Prostate gland (tissue), 2 donors: ENCODE data around the gene VKORC1L1. TPM values are rescaled to one million over a fixed set of nuclear protein-coding genes. Genes with fewer than 3 reads are reported as not detected.
"Not testable (repeated sequence)": the region's sequence is repeated elsewhere in the genome, so short reads cannot be mapped to it uniquely, and the experiment has no call there.

Experiments
- DNase-seq: peaks from one replicate; pipeline ENCODE4 v3.0.0-alpha.2; 2019; ENCODE audit warnings: low spot score
- H3K27ac ChIP-seq, 2 donors: fragments of 200-600 bp; sonication (generic); 2 replicates each; pipeline ENCODE4 v1.5.1; 2017 to 2019
- H3K27me3 ChIP-seq: fragments of 200-600 bp; sonication (generic); replicated peaks from 2 replicates; pipeline ENCODE4 v1.5.1; 2019; ENCODE audit not compliant: insufficient read depth
- H3K36me3 ChIP-seq, 2 donors: fragments of 200-600 bp; sonication (generic); 1 replicate in 1 of 2; 2 replicates in 1 of 2; pipeline versions ENCODE4 v1.5.1 to v1.8.1; 2017 to 2019
- H3K4me1 ChIP-seq: fragments of 200-600 bp; sonication (generic); replicated peaks from 2 replicates; pipeline ENCODE4 v1.5.1; 2019
- H3K4me3 ChIP-seq, 2 donors: fragments of 200-600 bp; sonication (generic); 2 replicates each; pipeline ENCODE4 v1.5.1; 2017 to 2019
- H3K9me3 ChIP-seq: fragments of 200-600 bp; sonication (generic); 2 replicates; pipeline ENCODE4 v1.5.1; 2017
- CTCF ChIP-seq, 4 experiments: fragments of 200-600 bp in 2 of 4; fragments of 450-650 bp in 2 of 4; sonication (generic) in 2 of 4; IDR thresholded peaks; 1 replicate in 3 of 4; 2 replicates in 1 of 4; pipeline ENCODE4 v1.5.1; 2016 to 2019; ENCODE audit warnings: antibody characterized with exemption in 4 of 4, mild to moderate bottlenecking in 2 of 4, moderate library complexity in 2 of 4
- POLR2A ChIP-seq: fragments of 450-650 bp; IDR thresholded peaks from one replicate; pipeline ENCODE4 v1.6.1; 2016; ENCODE audit warnings: antibody characterized with exemption, mild to moderate bottlenecking
- POLR2AphosphoS5 ChIP-seq: sonication (generic); formaldehyde crosslinking; IDR thresholded peaks from one replicate; pipeline ENCODE4 v1.6.1; 2017; ENCODE audit warnings: antibody characterized with exemption
- WGBS: methylation state at CpG from one replicate; pipeline ENCODE4 v1.1.5; 2018; 5-methylcytosine and 5-hydroxymethylcytosine counted together
- intact Hi-C: fragments of 100-400 bp; cut with DNase I; formaldehyde crosslinking; loops from one replicate; pipeline ENCODE4 v1.14.2; 2022
- total RNA-seq, 2 donors: library from RNA; depleted of rRNA; stranded (reverse); fragments of >200 nt; gene quantifications; one replicate each; pipeline ENCODE4 v1.1.0, GENCODE V29; 2016

Gene VKORC1L1
- total RNA-seq, 2 donors from 2014 or later = 10.7 to 17.3 TPM

- H3K4me3 ChIP-seq = peak within 1 kb of the TSS; percentile 71 to 78
- H3K36me3 ChIP-seq = no peaks in the 10 kb centered on the region
- peak within 1 kb of the TSS; percentile 64 to 66 for H3K27ac ChIP-seq
- intact Hi-C loops = loop anchor here (5.0 to 10.0 kb wide), 2 partner anchors 107 to 215 kb away; partner anchors contain the start of gene VKORC1L1
- WGBS = 2% methylated on average over 57 of the region's 62 CpGs
- H3K9me3 ChIP-seq = no peaks in the 10 kb centered on the region
- peak; percentile 97 for TF ChIP-seq POLR2AphosphoS5
- TF ChIP-seq CTCF (IDR thresholded peaks at IDR 0.05) = peak in 1 of 4 experiments; percentile 23
- TF ChIP-seq POLR2A = peak; percentile 76
- no peaks in the 10 kb centered on the region for H3K27me3 ChIP-seq
- H3K4me1 ChIP-seq = peaks cover 4% of the 10 kb centered on the region
- peak; percentile 87 for DNase-seq
Observed at GRCh38 chr7:65981965-65982792, 109.3 kb downstream of the VKORC1L1 start, which contains the start of gene GUSB. GUSB (minus strand) TSS chr7:65982213; CDS start chr7:65982183, 30 bp downstream.

DNA sequence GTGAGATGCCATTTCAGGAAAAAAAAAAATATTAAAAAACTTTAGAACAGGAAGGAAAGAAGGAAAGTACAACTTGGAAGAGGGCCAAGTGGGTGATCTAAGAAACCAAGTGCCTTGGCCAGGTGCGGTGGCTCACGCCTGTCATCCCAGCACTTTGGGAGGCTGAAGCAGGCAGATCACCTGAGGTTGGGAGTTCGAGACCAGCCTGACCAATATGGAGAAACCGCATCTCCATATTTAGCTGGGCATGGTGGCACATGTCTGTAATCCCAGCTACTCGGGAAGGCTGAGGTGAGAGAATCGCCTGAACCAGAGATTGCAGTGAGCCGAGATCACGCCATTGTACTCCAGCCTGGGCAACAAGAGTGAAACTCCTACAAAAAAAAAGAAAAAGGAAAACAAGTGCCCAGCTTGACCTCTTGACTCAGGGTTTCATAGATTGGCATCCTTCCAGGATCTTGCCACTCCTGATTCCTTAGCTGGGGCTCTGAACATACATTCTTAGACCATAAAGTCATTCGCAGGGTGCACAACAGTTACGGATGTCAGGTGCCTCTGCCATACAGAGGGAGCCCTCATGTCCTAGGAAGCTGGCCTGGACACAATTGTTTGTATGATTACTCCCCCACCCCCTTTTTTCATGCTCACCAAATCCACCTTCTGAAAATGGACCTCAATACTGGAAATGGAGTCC is 111.2 kb downstream of the VKORC1L1 start:
- Histone ChIP-seq H3K36me3 (no peaks in the 10 kb centered on the region), H3K27ac (no peak overlapping the region), H3K9me3 (no peaks in the 10 kb centered on the region), H3K4me3 (no peak overlapping the region), H3K27me3 (no peaks in the 10 kb centered on the region), H3K4me1 (peaks cover 4% of the 10 kb centered on the region)
- TF ChIP-seq POLR2AphosphoS5 = no peak
- no peak for TF ChIP-seq CTCF (IDR thresholded peaks at IDR 0.05)
- TF ChIP-seq POLR2A = no peak
- 96% methylated on average over 10 of the region's 10 CpGs for WGBS
- intact Hi-C loops = loop anchor here (5.0 to 10.0 kb wide), 2 partner anchors 109 to 217 kb away; partner anchors contain the start of gene VKORC1L1
- no peak for DNase-seq

DNA sequence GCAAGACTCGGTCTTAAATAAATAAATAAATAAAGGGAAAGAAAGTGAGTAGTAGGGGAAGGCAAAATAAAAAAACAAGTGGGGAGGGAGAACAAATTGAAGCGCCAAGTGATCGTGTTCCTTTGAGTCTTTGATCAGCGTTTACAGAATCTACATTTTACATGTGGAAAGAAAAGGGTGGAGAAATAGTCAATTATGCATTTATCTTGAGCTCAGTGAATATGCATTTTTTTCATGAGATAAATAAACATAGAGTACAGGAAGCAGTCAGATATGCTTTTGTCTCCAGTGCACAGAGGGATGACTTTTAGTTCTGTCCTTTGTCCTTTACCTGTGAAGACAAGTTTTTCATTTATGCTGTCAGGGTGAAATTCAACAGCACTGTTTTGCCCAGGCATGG is 115.2 kb downstream of the VKORC1L1 start:
- no peak for DNase-seq
- WGBS = 53% methylated on average over 4 of the region's 4 CpGs

DNA sequence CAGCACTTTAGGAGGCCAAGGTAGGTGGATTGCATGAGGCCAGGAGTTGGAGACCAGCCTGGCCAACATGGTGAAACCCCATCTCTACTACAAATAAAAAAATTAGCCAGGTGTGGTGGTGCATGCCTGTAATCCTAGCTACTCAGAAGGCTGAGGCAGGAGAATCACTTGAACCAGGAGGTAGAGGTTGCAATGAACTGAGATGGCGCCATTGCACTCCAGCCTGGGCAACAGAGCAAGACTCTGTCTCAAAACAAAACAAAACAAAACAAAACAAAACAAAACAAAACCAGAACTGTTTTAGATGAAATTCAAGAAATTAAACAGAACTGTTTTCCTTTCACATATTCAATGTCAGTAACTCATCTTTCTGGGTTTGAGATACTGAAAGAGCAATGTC is 115.6 kb downstream of the VKORC1L1 start:
- not testable (repeated sequence) for H3K27me3 ChIP-seq, H3K4me1 ChIP-seq, H3K27ac ChIP-seq, H3K9me3 ChIP-seq, H3K4me3 ChIP-seq, DNase-seq, H3K36me3 ChIP-seq
- intact Hi-C loops = loop anchor here (10.0 kb wide), 1 partner anchor 114 kb away; the partner anchor contains the start of gene VKORC1L1
- WGBS = 94% methylated on average over 1 of the region's 1 CpG

More for the DNA sequence above, 115.2 kb downstream of the VKORC1L1 start:
- intact Hi-C loops = loop anchor here (10.0 kb wide), 1 partner anchor 113 kb away; the partner anchor contains the start of gene VKORC1L1
- Histone ChIP-seq H3K36me3 (no peaks in the 10 kb centered on the region), H3K4me1 (no peaks in the 10 kb centered on the region), H3K4me3 (no peak overlapping the region), H3K27ac (no peak overlapping the region), H3K9me3 (no peaks in the 10 kb centered on the region), H3K27me3 (no peaks in the 10 kb centered on the region)
- TF ChIP-seq CTCF (IDR thresholded peaks at IDR 0.05) (no peak), POLR2A (no peak), POLR2AphosphoS5 (no peak)

GRCh38 chr7:65989694-65990080 is 116.8 kb downstream of the VKORC1L1 start:
- no peaks in the 10 kb centered on the region for H3K4me1 ChIP-seq
- H3K4me3 ChIP-seq = no peak overlapping the region
- no peak for TF ChIP-seq POLR2A
- no peak for TF ChIP-seq CTCF (IDR thresholded peaks at IDR 0.05)
- no peak for TF ChIP-seq POLR2AphosphoS5
- intact Hi-C loops = loop anchor here (10.0 kb wide), 1 partner anchor 115 kb away; the partner anchor contains the start of gene VKORC1L1
- WGBS = 69% methylated on average over 3 of the region's 3 CpGs
- no peak overlapping the region for H3K27ac ChIP-seq
- no peaks in the 10 kb centered on the region for H3K36me3 ChIP-seq
- H3K27me3 ChIP-seq = no peaks in the 10 kb centered on the region
- no peak for DNase-seq
- H3K9me3 ChIP-seq = no peaks in the 10 kb centered on the region

GRCh38 chr7:65991829-65992228 is 119.0 kb downstream of the VKORC1L1 start:
- H3K9me3 ChIP-seq, H3K4me1 ChIP-seq, intact Hi-C loops, H3K4me3 ChIP-seq, H3K27ac ChIP-seq, H3K36me3 ChIP-seq, DNase-seq, H3K27me3 ChIP-seq: not testable (repeated sequence)
- WGBS = 96% methylated on average over 5 of the region's 5 CpGs
